ENCODE data around the gene TUG1. TPM values are rescaled to one million over a fixed set of nuclear protein-coding genes. Genes with fewer than 3 reads are reported as not detected.

TUG1 gene
- total RNA-seq, 1 experiment from 2014 or later = 70.0 TPM

DNA sequence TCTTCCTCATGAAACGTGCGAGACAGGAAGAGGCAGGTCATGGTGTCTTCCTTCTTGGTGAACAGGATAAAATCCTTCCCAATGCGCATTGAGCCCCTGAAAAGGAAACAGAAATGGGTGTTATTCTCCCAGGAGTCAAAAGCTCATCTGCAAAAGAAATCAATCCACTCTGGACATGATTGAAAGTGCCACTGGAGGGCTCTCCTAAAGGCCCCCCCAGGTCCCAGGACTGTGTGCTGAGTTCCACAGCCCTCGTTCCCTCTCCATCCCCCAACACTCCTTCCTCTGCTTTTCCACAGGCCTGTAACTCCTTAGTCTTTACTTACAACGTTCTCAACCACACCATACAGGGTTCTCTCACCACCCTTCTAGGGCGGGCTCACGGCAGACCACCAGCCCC is 22.7 kb upstream of the TUG1 start:
- intact Hi-C loops (cut with micrococcal nuclease; ENCODE audit: unreplicated experiment) = no loop called here
- CTCF ChIA-PET = interaction anchor here (1.2 kb wide), 1 partner anchor 139 kb away, joined by 12 read pairs; no protein-coding TSS in a partner anchor
- POLR2A ChIA-PET (ENCODE audit: low non-redundant PET) = no interaction called here

DNA sequence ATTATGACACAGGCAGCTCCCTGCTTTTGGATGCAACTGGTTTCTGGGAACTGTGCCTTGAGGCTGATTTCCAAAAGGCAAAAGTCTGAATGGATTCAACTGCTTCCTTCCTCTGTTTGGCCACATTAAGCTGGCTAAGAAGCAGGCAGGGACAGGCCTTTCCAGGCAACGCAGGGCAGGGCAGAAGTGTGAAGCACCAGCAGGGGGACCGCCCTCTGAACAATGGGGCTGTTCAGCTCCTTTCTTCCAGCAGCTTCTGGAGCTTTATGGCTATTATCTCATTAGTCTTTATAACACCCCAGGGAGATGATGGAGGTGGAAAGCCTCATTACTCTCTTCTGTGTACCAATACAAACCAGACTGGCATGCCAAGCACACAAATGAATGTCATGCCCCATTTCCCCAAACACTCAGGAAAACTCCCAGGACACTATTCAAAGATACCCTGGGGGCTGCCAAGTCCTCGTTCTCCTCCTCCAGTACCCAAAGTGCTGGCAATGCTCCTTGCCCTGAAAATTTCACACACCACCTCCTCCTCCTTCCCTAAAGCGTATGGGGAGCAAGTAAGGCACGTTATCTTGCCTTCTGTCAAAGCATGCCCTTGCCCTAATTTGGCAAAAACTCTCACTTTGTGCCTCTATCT is 21.8 kb upstream of the TUG1 start:
- Histone ChIP-seq H3K27me3 (replicated peaks; ENCODE audit: insufficient read depth, low read depth, low read length, poor library complexity) (no peaks in the 10 kb centered on the region), H3K36me3 (ENCODE audit: insufficient read depth, low read length, poor library complexity, severe bottlenecking) (peaks cover 58% of the 10 kb centered on the region), H3K27ac (ENCODE audit: low read depth, low read length, poor library complexity, severe bottlenecking) (no peak overlapping the region), H3K4me3 (ENCODE audit: low read depth, low read length, poor library complexity, severe bottlenecking) (no peak overlapping the region), H3K4me1 (ENCODE audit: insufficient read depth, low read length, poor library complexity, severe bottlenecking) (peaks cover 17% of the 10 kb centered on the region), H3K9me3 (ENCODE audit: low read depth, low read length, poor library complexity, severe bottlenecking) (no peaks in the 10 kb centered on the region)
- ChIA-PET CTCF (interaction anchor here (0.6 to 1.2 kb wide), 3 partner anchors 138 to 929 kb away, joined by 3 to 12 read pairs (median 5); partner anchors contain the start of gene SELENOM), POLR2A (ENCODE audit: low non-redundant PET) (no interaction called here)
- intact Hi-C loops (cut with micrococcal nuclease; ENCODE audit: unreplicated experiment) = no loop called here
- DNase-seq (ENCODE audit: low spot score) = peak; percentile 95
- 0 out of 2 replicates have a peak, but pooled peaks have one; percentile 18 for TF ChIP-seq CTCF (conservative IDR thresholded peaks at IDR 0.05; ENCODE audit: low read depth, low read length)
- TF ChIP-seq EZH2 (IDR thresholded peaks at IDR 0.05; ENCODE audit: borderline replicate concordance, low read depth, low read length, poor library complexity, severe bottlenecking) = no peak
- BruUV-seq (replicated peaks) = no TSS peak

More for the DNA sequence above, 22.7 kb upstream of the TUG1 start:
- H3K4me3 ChIP-seq (ENCODE audit: low read depth, low read length, poor library complexity, severe bottlenecking) = no peak overlapping the region
- BruUV-seq (replicated peaks) = no TSS peak
- no peaks in the 10 kb centered on the region for H3K27me3 ChIP-seq (replicated peaks; ENCODE audit: insufficient read depth, low read depth, low read length, poor library complexity)
- H3K9me3 ChIP-seq (ENCODE audit: low read depth, low read length, poor library complexity, severe bottlenecking) = no peaks in the 10 kb centered on the region
- DNase-seq (ENCODE audit: low spot score) = no peak
- H3K36me3 ChIP-seq (ENCODE audit: insufficient read depth, low read length, poor library complexity, severe bottlenecking) = peaks cover 68% of the 10 kb centered on the region
- no peak for TF ChIP-seq EZH2 (IDR thresholded peaks at IDR 0.05; ENCODE audit: borderline replicate concordance, low read depth, low read length, poor library complexity, severe bottlenecking)
- no peak for TF ChIP-seq CTCF (conservative IDR thresholded peaks at IDR 0.05; ENCODE audit: low read depth, low read length)
- H3K27ac ChIP-seq (ENCODE audit: low read depth, low read length, poor library complexity, severe bottlenecking) = no peak overlapping the region
- peaks cover 17% of the 10 kb centered on the region for H3K4me1 ChIP-seq (ENCODE audit: insufficient read depth, low read length, poor library complexity, severe bottlenecking)

GRCh38 chr22:30947816-30948454 is 21.1 kb upstream of the TUG1 start:
- Histone ChIP-seq H3K27ac (ENCODE audit: low read depth, low read length, poor library complexity, severe bottlenecking) (no peak overlapping the region), H3K36me3 (ENCODE audit: insufficient read depth, low read length, poor library complexity, severe bottlenecking) (peaks cover 54% of the 10 kb centered on the region), H3K27me3 (replicated peaks; ENCODE audit: insufficient read depth, low read depth, low read length, poor library complexity) (no peaks in the 10 kb centered on the region), H3K9me3 (ENCODE audit: low read depth, low read length, poor library complexity, severe bottlenecking) (no peaks in the 10 kb centered on the region), H3K4me1 (ENCODE audit: insufficient read depth, low read length, poor library complexity, severe bottlenecking) (peaks cover 17% of the 10 kb centered on the region), H3K4me3 (ENCODE audit: low read depth, low read length, poor library complexity, severe bottlenecking) (no peak overlapping the region)
- CTCF ChIA-PET = interaction anchor here (1.0 kb wide), 1 partner anchor 159 kb away, joined by 5 read pairs; the partner anchor contains the start of gene SELENOM
- POLR2A ChIA-PET (ENCODE audit: low non-redundant PET) = interaction anchor here (1.0 kb wide), 1 partner anchor 21 kb away, joined by 3 read pairs; the partner anchor contains the start of genes MORC2 and TUG1
- no TSS peak for BruUV-seq (replicated peaks)
- TF ChIP-seq CTCF (conservative IDR thresholded peaks at IDR 0.05; ENCODE audit: low read depth, low read length) = peak; percentile 69
- no peak for TF ChIP-seq EZH2 (IDR thresholded peaks at IDR 0.05; ENCODE audit: borderline replicate concordance, low read depth, low read length, poor library complexity, severe bottlenecking)
- DNase-seq (ENCODE audit: low spot score) = peak; percentile 75
- intact Hi-C loops (cut with micrococcal nuclease; ENCODE audit: unreplicated experiment) = loop anchor here (2.0 kb wide), 2 partner anchors 137 to 201 kb away; no protein-coding TSS in a partner anchor

Data from A673 (cell line).